Trophoblast cell (in vitro differentiated cells and primary cell): ENCODE measurements around the gene PTGDR2.

Experiments used
- DNase-seq, 2 donors: peaks; one replicate each; pipeline ENCODE4 v3.0.0-alpha.2; 2016
- H2AFZ ChIP-seq: 2 replicates; pipeline ENCODE4 v1.6.1; 2013; ENCODE audit warnings: low read length, moderate library complexity, mild to moderate bottlenecking; ENCODE audit not compliant: insufficient read depth, poor library complexity
- H2AK5ac ChIP-seq: 2 replicates; pipeline ENCODE4 v1.6.1; 2013; ENCODE audit warnings: mild to moderate bottlenecking, low read length
- H2BK120ac ChIP-seq: 2 replicates; pipeline ENCODE4 v1.6.1; 2013; ENCODE audit warnings: low read length, mild to moderate bottlenecking, moderate library complexity; ENCODE audit not compliant: insufficient read depth, poor library complexity
- H2BK12ac ChIP-seq: 2 replicates; pipeline ENCODE4 v1.6.1; 2013; ENCODE audit warnings: mild to moderate bottlenecking, low read length, moderate library complexity
- H2BK5ac ChIP-seq: 2 replicates; pipeline ENCODE4 v1.6.1; 2013; ENCODE audit warnings: low read length, low read depth, moderate library complexity, mild to moderate bottlenecking; ENCODE audit not compliant: poor library complexity
- H3K14ac ChIP-seq: 2 replicates; pipeline ENCODE4 v1.6.1; 2013; ENCODE audit warnings: mild to moderate bottlenecking, low read length
- H3K18ac ChIP-seq: 2 replicates; pipeline ENCODE4 v1.6.1; 2013; ENCODE audit warnings: mild to moderate bottlenecking, low read length
- H3K23ac ChIP-seq: 2 replicates; pipeline ENCODE4 v1.6.1; 2013; ENCODE audit warnings: low read length
- H3K27ac ChIP-seq: 2 replicates; pipeline ENCODE4 v1.5.1; 2013; ENCODE audit warnings: low read depth, mild to moderate bottlenecking, inconsistent platforms, low read length, moderate library complexity
- H3K27me3 ChIP-seq: 2 replicates; pipeline ENCODE4 v1.6.1; 2013; ENCODE audit warnings: inconsistent platforms, mild to moderate bottlenecking, low read length, moderate library complexity; ENCODE audit not compliant: insufficient read depth
- H3K36me3 ChIP-seq, 2 experiments: 1 replicate in 1 of 2; 2 replicates in 1 of 2; pipeline ENCODE4 v1.6.1; 2013; ENCODE audit warnings: low read length in 2 of 2, mild to moderate bottlenecking in 2 of 2, moderate library complexity in 1 of 2; ENCODE audit not compliant: insufficient read depth in 2 of 2, control insufficient read depth in 1 of 2
- H3K4ac ChIP-seq: 2 replicates; pipeline ENCODE4 v1.6.1; 2013; ENCODE audit warnings: low read depth, mild to moderate bottlenecking, low read length, moderate library complexity
- H3K4me1 ChIP-seq, 2 experiments: 1 replicate in 1 of 2; 2 replicates in 1 of 2; pipeline ENCODE4 v1.6.1; 2013; ENCODE audit warnings: low read length in 2 of 2, mild to moderate bottlenecking in 2 of 2, moderate library complexity in 1 of 2; ENCODE audit not compliant: insufficient read depth in 2 of 2, control insufficient read depth in 1 of 2
- H3K4me2 ChIP-seq: 2 replicates; pipeline ENCODE4 v1.6.1; 2013; ENCODE audit warnings: inconsistent platforms, mild to moderate bottlenecking, low read length, moderate library complexity
- H3K4me3 ChIP-seq: 2 replicates; pipeline ENCODE4 v1.5.1; 2013; ENCODE audit warnings: mild to moderate bottlenecking, low read depth, low read length, inconsistent platforms
- H3K79me1 ChIP-seq: one replicate; pipeline ENCODE4 v1.6.1; 2013; ENCODE audit warnings: low read length
- H3K79me2 ChIP-seq: 2 replicates; pipeline ENCODE4 v1.6.1; 2013; ENCODE audit warnings: low read length, mild to moderate bottlenecking; ENCODE audit not compliant: control insufficient read depth, insufficient read depth, poor library complexity
- H3K9ac ChIP-seq: 2 replicates; pipeline ENCODE4 v1.6.1; 2013; ENCODE audit warnings: mild to moderate bottlenecking, low read length
- H3K9me3 ChIP-seq: 2 replicates; pipeline ENCODE4 v1.6.1; 2013; ENCODE audit warnings: low read depth, mild to moderate bottlenecking, control low read depth, inconsistent platforms, low read length; ENCODE audit not compliant: insufficient read depth
- H4K12ac ChIP-seq: 2 replicates; pipeline ENCODE4 v1.6.1; 2013; ENCODE audit warnings: low read depth, mild to moderate bottlenecking, low read length, moderate library complexity
- H4K8ac ChIP-seq: 2 replicates; pipeline ENCODE4 v1.6.1; 2013; ENCODE audit warnings: low read depth, mild to moderate bottlenecking, low read length, moderate library complexity
- H4K91ac ChIP-seq: one replicate; pipeline ENCODE4 v1.6.1; 2013; ENCODE audit warnings: low read depth, mild to moderate bottlenecking, low read length, moderate library complexity
- WGBS: extraction: QIAGEN DNeasy Blood & Tissue Kit; methylation state at CpG from one replicate; pipeline ENCODE4 v1.1.7; 2013; ENCODE audit warnings: missing lambda C conversion rate; ENCODE audit not compliant: insufficient read length, insufficient coverage; ENCODE audit errors: extremely low coverage; 5-methylcytosine and 5-hydroxymethylcytosine counted together

The PTGDR2 gene

DNA sequence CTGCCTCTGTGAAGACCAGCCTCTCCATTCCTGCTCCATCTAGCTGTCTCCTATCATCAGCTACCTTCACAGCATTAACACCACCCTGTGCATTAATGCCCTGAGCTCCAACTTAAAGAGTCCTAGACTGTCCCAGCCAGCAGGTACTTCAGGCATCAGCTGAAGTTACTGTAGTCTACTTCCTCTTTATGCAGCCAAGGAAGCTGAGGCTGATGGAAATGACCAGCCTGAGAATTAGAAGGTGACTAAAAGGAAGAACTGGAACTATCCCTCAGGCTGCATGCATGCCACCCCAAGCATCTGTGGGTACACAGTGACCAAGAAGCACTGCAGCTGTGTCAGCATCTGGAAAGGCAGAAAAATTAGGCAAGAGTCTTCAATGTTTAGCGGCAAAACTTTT, 42.4 kb downstream of the PTGDR2 start:
- Histone ChIP-seq H3K14ac (no peak overlapping the region), H2AFZ (no peak overlapping the region), H3K9me3 (peaks cover 1% of the 10 kb centered on the region), H3K18ac (no peak overlapping the region), H3K36me3 (no peaks in the 10 kb centered on the region), H3K27me3 (no peaks in the 10 kb centered on the region), H2BK120ac (no peak overlapping the region), H3K27ac (no peak overlapping the region), H3K9ac (no peak overlapping the region), H2BK5ac (no peak overlapping the region), H3K4me3 (no peak overlapping the region), H3K79me2 (no peaks in the 10 kb centered on the region), H4K12ac (no peak overlapping the region), H4K8ac (no peak overlapping the region), H3K4me2 (no peak overlapping the region), H3K23ac (no peak overlapping the region), H3K4me1 (no peaks in the 10 kb centered on the region), H3K4ac (no peak overlapping the region), H4K91ac (no peak overlapping the region), H3K79me1 (no peaks in the 10 kb centered on the region), H2AK5ac (no peak overlapping the region), H2BK12ac (no peak overlapping the region)
- no CpG with 5 or more reads among the region's 1 CpG for WGBS
- DNase-seq: no peak

DNA sequence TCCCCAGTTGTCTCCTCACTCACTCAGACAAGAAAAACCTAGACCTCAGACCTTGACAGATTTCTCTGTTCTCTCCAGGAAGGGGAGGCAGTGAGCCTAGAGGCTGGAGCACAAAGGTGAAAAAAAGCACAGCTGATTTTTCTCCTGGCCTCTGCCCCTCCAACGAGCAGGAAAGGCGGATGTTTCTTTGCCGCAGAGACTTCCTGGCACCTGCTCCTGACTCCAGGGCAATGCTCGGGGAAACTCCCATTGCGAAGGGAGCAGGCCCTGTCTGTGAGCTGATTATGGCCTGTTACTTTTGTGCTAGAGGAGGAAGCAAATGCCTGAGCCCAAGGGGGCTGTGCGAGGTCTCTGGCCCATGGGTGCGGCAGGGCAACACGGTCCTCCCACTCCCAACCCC, 45.2 kb downstream of the PTGDR2 start:
- Histone ChIP-seq H3K27me3 (no peaks in the 10 kb centered on the region), H2BK12ac (no peak overlapping the region), H3K36me3 (no peaks in the 10 kb centered on the region), H4K91ac (no peak overlapping the region), H3K27ac (no peak overlapping the region), H3K4ac (no peak overlapping the region), H3K9ac (no peak overlapping the region), H3K4me2 (no peak overlapping the region), H3K9me3 (no peaks in the 10 kb centered on the region), H3K18ac (no peak overlapping the region), H3K4me1 (no peaks in the 10 kb centered on the region), H3K14ac (no peak overlapping the region), H2AFZ (no peak overlapping the region), H3K79me2 (no peaks in the 10 kb centered on the region), H3K4me3 (no peak overlapping the region), H2BK120ac (no peak overlapping the region), H2BK5ac (no peak overlapping the region), H4K12ac (no peak overlapping the region), H3K23ac (no peak overlapping the region), H3K79me1 (no peaks in the 10 kb centered on the region), H2AK5ac (no peak overlapping the region), H4K8ac (no peak overlapping the region)
- no CpG with 5 or more reads among the region's 8 CpGs for whole genome bisulfite sequencing
- DNase-seq: no peak

DNA sequence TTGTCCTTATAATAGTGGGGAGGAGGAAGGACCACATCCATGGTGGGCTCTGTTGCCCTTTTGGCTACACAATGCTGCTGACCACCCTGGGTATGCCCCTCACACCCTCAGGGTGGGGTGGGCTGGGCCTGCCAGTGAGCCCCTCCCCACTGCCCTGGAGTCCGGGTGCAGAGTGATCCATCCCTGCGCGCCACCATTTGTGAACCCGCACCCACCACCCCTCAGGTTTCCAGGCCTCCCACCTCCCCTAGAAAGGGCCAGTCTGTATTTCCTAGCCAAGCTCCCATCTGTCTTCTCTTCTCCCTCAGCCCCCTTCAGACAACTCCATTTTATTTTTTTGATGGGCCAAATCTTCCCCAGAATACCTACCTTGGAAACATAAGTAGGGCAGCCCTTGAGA, 45.6 kb downstream of the PTGDR2 start:
- H3K18ac ChIP-seq: no peak overlapping the region
- no peak overlapping the region for H3K27ac ChIP-seq
- no peak overlapping the region for H4K8ac ChIP-seq
- no peaks in the 10 kb centered on the region for H3K27me3 ChIP-seq
- no peaks in the 10 kb centered on the region for H3K36me3 ChIP-seq
- H2BK5ac ChIP-seq: no peak overlapping the region
- no peak overlapping the region for H4K91ac ChIP-seq
- no peak overlapping the region for H3K4me3 ChIP-seq
- H2BK12ac ChIP-seq: no peak overlapping the region
- DNase-seq: no peak
- no peaks in the 10 kb centered on the region for H3K79me2 ChIP-seq
- no peak overlapping the region for H2AK5ac ChIP-seq
- H3K9ac ChIP-seq: no peak overlapping the region
- no peak overlapping the region for H3K23ac ChIP-seq
- H3K4ac ChIP-seq: no peak overlapping the region
- H3K79me1 ChIP-seq: no peaks in the 10 kb centered on the region
- H2BK120ac ChIP-seq: no peak overlapping the region
- H4K12ac ChIP-seq: no peak overlapping the region
- H3K4me1 ChIP-seq: no peaks in the 10 kb centered on the region
- H3K9me3 ChIP-seq: no peaks in the 10 kb centered on the region
- H3K14ac ChIP-seq: no peak overlapping the region
- no peak overlapping the region for H2AFZ ChIP-seq
- no CpG with 5 or more reads among the region's 4 CpGs for WGBS
- H3K4me2 ChIP-seq: no peak overlapping the region

DNA sequence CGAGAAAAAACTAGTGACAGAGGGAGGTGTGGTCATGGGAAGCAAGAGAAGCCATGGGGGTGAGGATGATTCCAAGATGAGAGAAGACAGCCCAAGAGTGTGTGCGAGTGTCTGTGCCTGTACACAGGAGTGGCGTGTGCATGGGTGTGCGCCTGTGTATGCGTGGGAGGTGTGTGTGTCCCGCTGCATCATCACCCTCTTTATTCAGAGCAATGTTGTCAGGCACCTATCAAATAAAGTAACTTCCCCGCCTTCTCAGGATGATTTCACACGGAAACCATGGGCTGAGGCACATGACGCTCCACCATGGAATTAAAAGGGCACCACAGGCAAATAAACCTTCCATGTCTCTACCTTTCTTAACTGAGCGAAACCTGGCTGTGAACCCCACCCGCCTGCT, 46.1 kb downstream of the PTGDR2 start:
- no peak overlapping the region for H3K4me3 ChIP-seq
- WGBS: no CpG with 5 or more reads among the region's 11 CpGs

More for the DNA sequence above, 46.1 kb downstream of the PTGDR2 start:
- Histone ChIP-seq H3K9me3 (no peaks in the 10 kb centered on the region), H3K27ac (no peak overlapping the region), H4K8ac (no peak overlapping the region), H2BK120ac (no peak overlapping the region), H3K4ac (no peak overlapping the region), H3K4me1 (no peaks in the 10 kb centered on the region), H3K18ac (no peak overlapping the region), H2BK12ac (no peak overlapping the region), H2AK5ac (no peak overlapping the region), H3K4me2 (no peak overlapping the region), H3K27me3 (no peaks in the 10 kb centered on the region), H3K79me2 (no peaks in the 10 kb centered on the region), H3K23ac (no peak overlapping the region), H3K14ac (no peak overlapping the region), H3K36me3 (no peaks in the 10 kb centered on the region), H3K79me1 (no peaks in the 10 kb centered on the region), H2BK5ac (no peak overlapping the region), H4K12ac (no peak overlapping the region), H3K9ac (no peak overlapping the region), H2AFZ (no peak overlapping the region), H4K91ac (no peak overlapping the region)
- DNase-seq: no peak
